A673 (cell line): ENCODE data around the gene NCKAP5. TPM values are rescaled to one million over a fixed set of nuclear protein-coding genes. Genes with fewer than 3 reads are reported as not detected.
A peak's percentile ranks its signal among the peaks of the same experiment; 100 is the strongest.
"Not testable (repeated sequence)": the region's sequence is repeated elsewhere in the genome, so short reads cannot be mapped to it uniquely, and the experiment has no call there.

ENCODE experiments used
- BruUV-seq: library from RNA; stranded (reverse); fragments of 400-500 nt; replicated peaks from 2 replicates; lab custom pipeline; 2021; lab: Mats Ljungman, UMichigan
- CTCF ChIA-PET: fragments of 300-600 bp; sonication (Branson Sonifier 250); formaldehyde crosslinking; loops from one replicate; lab custom pipeline; 2022; ENCODE audit warnings: antibody characterized with exemption; lab: Charles Lee
- POLR2A ChIA-PET: fragments of 300-600 bp; sonication (Branson Sonifier 250); formaldehyde crosslinking; loops from one replicate; lab custom pipeline; 2022; ENCODE audit warnings: antibody characterized with exemption; ENCODE audit not compliant: low non-redundant PET; lab: Charles Lee
- DNase-seq: peaks from one replicate; pipeline ENCODE4 v3.0.0-alpha.2; 2015; ENCODE audit warnings: low spot score
- H3K27ac ChIP-seq: fragments of 200-600 bp; sonication (generic); 2 replicates; pipeline ENCODE4 v1.5.1; 2016; ENCODE audit warnings: mixed run types, low read depth, mild to moderate bottlenecking, mixed read lengths, antibody characterized with exemption, low read length; ENCODE audit not compliant: poor library complexity, severe bottlenecking
- H3K27me3 ChIP-seq: fragments of 200-600 bp; sonication (generic); replicated peaks from 2 replicates; pipeline ENCODE4 v1.6.1; 2017; ENCODE audit warnings: mixed run types, low read depth, mild to moderate bottlenecking, mixed read lengths, antibody characterized with exemption, low read length; ENCODE audit not compliant: insufficient read depth, poor library complexity
- H3K36me3 ChIP-seq: fragments of 200-600 bp; sonication (generic); 2 replicates; pipeline ENCODE4 v1.6.1; 2016; ENCODE audit warnings: mixed run types, mild to moderate bottlenecking, mixed read lengths, antibody characterized with exemption, low read length; ENCODE audit not compliant: insufficient read depth, poor library complexity, severe bottlenecking
- H3K4me1 ChIP-seq: fragments of 200-600 bp; sonication (generic); 2 replicates; pipeline ENCODE4 v1.6.1; 2017; ENCODE audit warnings: mixed run types, mild to moderate bottlenecking, mixed read lengths, antibody characterized with exemption, low read length; ENCODE audit not compliant: insufficient read depth, poor library complexity, severe bottlenecking
- H3K4me3 ChIP-seq: fragments of 200-600 bp; sonication (generic); 2 replicates; pipeline ENCODE4 v1.5.1; 2016; ENCODE audit warnings: low read depth, mixed run types, mild to moderate bottlenecking, mixed read lengths, low read length; ENCODE audit not compliant: poor library complexity, severe bottlenecking
- H3K9me3 ChIP-seq: fragments of 200-600 bp; sonication (generic); 2 replicates; pipeline ENCODE4 v1.6.1; 2016; ENCODE audit warnings: mixed run types, low read depth, mild to moderate bottlenecking, mixed read lengths, antibody characterized with exemption, low read length; ENCODE audit not compliant: poor library complexity, severe bottlenecking
- CTCF ChIP-seq: fragments of 300-800, 200-600 bp; sonication (generic); conservative IDR thresholded peaks from 2 replicates; pipeline ENCODE4 v1.5.1; 2017; ENCODE audit warnings: low read depth, mild to moderate bottlenecking, antibody characterized with exemption, low read length, moderate library complexity, mixed read lengths
- EZH2 ChIP-seq: fragments of 200-600 bp; sonication (generic); IDR thresholded peaks from 2 replicates; pipeline ENCODE4 v1.6.1; 2017; ENCODE audit warnings: borderline replicate concordance, low read depth, mild to moderate bottlenecking, mixed read lengths, antibody characterized with exemption, low read length; ENCODE audit not compliant: poor library complexity, severe bottlenecking
- intact Hi-C: fragments of 100-400 bp; cut with micrococcal nuclease; formaldehyde crosslinking; loops from one replicate; pipeline ENCODE4 v1.10.0; 2022; ENCODE audit not compliant: unreplicated experiment
- total RNA-seq: library from RNA; stranded (reverse); gene quantifications from 2 replicates; pipeline ENCODE4 v1.2.3, GENCODE V29; 2021

Gene NCKAP5
- total RNA-seq, 1 experiment from 2014 or later = 26.6 TPM

GRCh38 chr2:133215477-133215876, 352.8 kb downstream of the NCKAP5 start:
- ChIA-PET POLR2A (no interaction called here), CTCF (no interaction called here)
- H3K4me3 ChIP-seq = no peak overlapping the region
- H3K9me3 ChIP-seq = peaks cover 7% of the 10 kb centered on the region
- H3K36me3 ChIP-seq = no peaks in the 10 kb centered on the region
- no TSS peak for BruUV-seq
- no peak for DNase-seq
- intact Hi-C loops = no loop called here
- H3K4me1 ChIP-seq = peaks cover 6% of the 10 kb centered on the region
- H3K27ac ChIP-seq = no peak overlapping the region
- H3K27me3 ChIP-seq = no peaks in the 10 kb centered on the region
- TF ChIP-seq CTCF (no peak), EZH2 (no peak)

- H3K9me3 ChIP-seq = peaks cover 7% of the 10 kb centered on the region
- no peaks in the 10 kb centered on the region for H3K36me3 ChIP-seq
- DNase-seq = no peak
- H3K27me3 ChIP-seq = no peaks in the 10 kb centered on the region
- H3K27ac ChIP-seq = no peak overlapping the region
- BruUV-seq = no TSS peak
- no peak for TF ChIP-seq CTCF
- no peak for TF ChIP-seq EZH2
- H3K4me3 ChIP-seq = no peak overlapping the region
- ChIA-PET CTCF (no interaction called here), POLR2A (no interaction called here)
- intact Hi-C loops = no loop called here
- peaks cover 6% of the 10 kb centered on the region for H3K4me1 ChIP-seq
Observed at GRCh38 chr2:133213651-133214050, 354.6 kb downstream of the NCKAP5 start.

- no peak for DNase-seq
- no peaks in the 10 kb centered on the region for H3K27me3 ChIP-seq
- H3K27ac ChIP-seq = no peak overlapping the region
- intact Hi-C loops = no loop called here
- peaks cover 4% of the 10 kb centered on the region for H3K4me1 ChIP-seq
- POLR2A ChIA-PET = no interaction called here
- peaks cover 22% of the 10 kb centered on the region for H3K36me3 ChIP-seq
- no TSS peak for BruUV-seq
- H3K9me3 ChIP-seq = peaks cover 12% of the 10 kb centered on the region
- no peak overlapping the region for H3K4me3 ChIP-seq
- CTCF ChIA-PET = no interaction called here
- TF ChIP-seq CTCF (no peak), EZH2 (no peak)
Observed at GRCh38 chr2:133209325-133209724, 358.9 kb downstream of the NCKAP5 start.

GRCh38 chr2:133206666-133207065, 361.6 kb downstream of the NCKAP5 start:
- intact Hi-C loops, H3K27me3 ChIP-seq, BruUV-seq, H3K4me3 ChIP-seq, CTCF ChIA-PET, H3K4me1 ChIP-seq, POLR2A ChIA-PET, H3K27ac ChIP-seq: not testable (repeated sequence)
- Histone ChIP-seq H3K9me3 (peaks cover 12% of the 10 kb centered on the region), H3K36me3 (peaks cover 22% of the 10 kb centered on the region)
- peak; percentile 29 for DNase-seq
